Activated CD8-positive, alpha-beta memory T cell treated with anti-CD3 and anti-CD28 coated beads for 36 hours (primary cell): ENCODE data around the gene UNC13C. TPM values are rescaled to one million over a fixed set of nuclear protein-coding genes. Genes with fewer than 3 reads are reported as not detected.
"Not testable (repeated sequence)": the region's sequence is repeated elsewhere in the genome, so short reads cannot be mapped to it uniquely, and the experiment has no call there.

Experiments
- CTCF ChIA-PET: fragments of 350-600 bp; sonication (Branson Sonifier 250); formaldehyde crosslinking; loops from one replicate; lab custom pipeline; 2021; ENCODE audit warnings: antibody characterized with exemption; lab: Charles Lee
- POLR2A ChIA-PET: fragments of 350-600 bp; sonication (Branson Sonifier 250); formaldehyde crosslinking; loops from one replicate; lab custom pipeline; 2021; ENCODE audit warnings: antibody characterized with exemption; lab: Charles Lee
- total RNA-seq, 2 experiments: library from RNA; stranded (reverse); gene quantifications; one replicate each; pipeline ENCODE4 v1.2.3, GENCODE V29; 2021

Gene UNC13C
- total RNA-seq = not detected

GRCh38 chr15:53978253-53978906 lies at the start of gene UNC13C:
TSS of gene UNC13C (plus strand) at chr15:53978441. CDS start at chr15:54012904, 34,463 bp downstream.
- POLR2A ChIA-PET = no interaction called here
- CTCF ChIA-PET = no interaction called here

DNA sequence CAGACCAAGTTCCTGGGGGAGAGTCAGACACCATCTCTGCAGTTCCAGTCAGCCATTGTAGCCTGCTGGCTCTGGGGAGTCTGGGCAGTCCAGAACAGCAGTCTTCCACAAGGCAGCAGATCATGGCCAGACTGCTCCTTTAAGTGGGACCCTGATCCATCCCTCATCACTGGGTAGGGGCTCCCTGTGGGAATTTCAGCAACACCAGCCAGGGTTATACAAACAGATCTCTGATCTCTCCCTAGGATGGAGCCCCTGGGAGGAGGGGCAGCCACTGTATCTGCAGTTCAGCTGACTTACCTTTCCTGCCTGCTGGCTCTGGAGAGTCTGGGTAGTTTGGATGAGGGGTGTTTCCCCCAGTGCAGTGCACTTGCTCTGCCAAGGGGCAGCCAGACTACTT lies 42.1 kb upstream of the UNC13C start:
- ChIA-PET POLR2A (no interaction called here), CTCF (no interaction called here)

GRCh38 chr15:53937632-53938031 lies 40.6 kb upstream of the UNC13C start:
- CTCF ChIA-PET, POLR2A ChIA-PET: not testable (repeated sequence)

DNA sequence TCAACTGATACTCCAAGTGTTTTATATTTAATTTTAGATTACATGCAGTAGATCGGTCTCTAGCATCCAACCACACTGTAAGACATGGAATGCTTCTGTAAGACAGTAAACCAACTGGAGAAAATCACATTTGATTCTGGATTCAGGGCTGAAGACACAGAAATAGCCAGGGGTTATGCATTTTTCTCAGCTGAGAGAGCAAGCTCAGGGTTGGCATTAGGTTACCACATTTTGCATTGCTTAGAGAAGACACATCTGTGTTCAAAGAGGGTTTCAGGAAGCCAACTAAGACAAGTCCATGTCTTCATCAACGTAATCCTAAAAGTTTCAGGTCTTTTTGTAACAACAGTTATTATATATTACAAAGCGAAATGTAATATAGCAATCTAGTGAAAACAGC lies 27.7 kb upstream of the UNC13C start:
- CTCF ChIA-PET = no interaction called here
- POLR2A ChIA-PET = no interaction called here

DNA sequence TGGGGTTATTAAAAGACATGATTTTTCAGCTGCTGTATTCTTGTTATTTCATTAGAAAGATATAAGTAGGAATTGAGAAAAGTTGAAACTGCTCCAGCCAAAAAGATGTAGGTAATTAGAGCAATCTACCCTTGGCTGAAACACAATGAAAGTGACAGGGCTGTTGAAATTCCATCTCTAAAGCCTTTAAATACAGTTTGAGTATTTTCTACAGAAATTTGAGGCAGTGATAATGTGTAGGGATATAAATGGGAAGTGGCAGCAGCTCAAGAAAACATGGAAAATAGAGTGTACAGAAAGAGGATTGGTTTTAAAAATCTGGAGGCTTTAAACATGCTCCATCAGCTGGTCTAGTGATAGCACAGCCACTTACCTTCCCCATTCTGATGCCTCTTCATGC lies 22.8 kb upstream of the UNC13C start:
- ChIA-PET CTCF (no interaction called here), POLR2A (no interaction called here)

- CTCF ChIA-PET = no interaction called here
- POLR2A ChIA-PET = no interaction called here
These were observed 15.3 kb upstream of the UNC13C start for GRCh38 chr15:53962646-53963561.

DNA sequence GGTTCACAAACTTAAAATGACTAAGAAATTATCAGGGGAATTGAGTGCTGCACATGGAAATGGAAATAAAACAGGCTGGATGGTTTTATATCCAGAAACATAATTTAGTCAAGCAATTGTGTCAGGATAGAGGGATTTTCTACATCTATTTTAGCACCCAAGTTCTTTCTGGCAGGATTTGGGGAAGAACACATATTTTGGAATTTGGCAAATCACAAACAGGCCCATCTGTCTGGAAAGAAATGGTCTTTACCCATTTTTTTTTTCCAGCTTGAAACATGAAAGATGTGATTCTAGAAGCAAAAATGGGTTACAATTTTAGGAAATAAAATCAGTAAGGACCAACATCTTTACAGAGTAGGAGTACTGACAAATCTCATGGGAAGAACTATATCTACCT lies 14.4 kb upstream of the UNC13C start:
- POLR2A ChIA-PET = no interaction called here
- CTCF ChIA-PET = no interaction called here

- ChIA-PET POLR2A (no interaction called here), CTCF (no interaction called here)
These were observed 4.1 kb upstream of the UNC13C start for GRCh38 chr15:53974121-53974520.

DNA sequence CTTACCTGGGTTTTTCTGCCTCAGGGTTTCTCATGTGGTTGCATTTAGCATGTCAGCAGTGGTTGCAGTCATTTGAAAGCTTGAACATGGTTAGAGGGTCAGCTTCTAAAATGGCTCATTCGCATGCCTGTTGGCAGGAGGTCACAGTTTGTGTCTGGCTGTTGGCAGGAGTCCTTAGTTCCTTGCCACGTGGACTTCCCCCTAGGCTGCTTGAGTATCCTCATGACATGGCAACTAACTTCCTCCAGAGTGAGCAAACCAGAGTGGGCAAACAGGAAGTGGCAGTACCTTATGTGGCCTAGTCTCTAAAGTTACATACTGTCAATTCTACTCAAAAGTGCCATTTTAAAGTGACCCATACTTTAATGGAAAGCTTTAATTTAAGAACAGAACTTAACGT lies 3.4 kb upstream of the UNC13C start:
- CTCF ChIA-PET = no interaction called here
- POLR2A ChIA-PET = no interaction called here

GRCh38 chr15:53976844-53977392 lies 1.3 kb upstream of the UNC13C start:
- ChIA-PET POLR2A (no interaction called here), CTCF (no interaction called here)

- ChIA-PET CTCF (no interaction called here), POLR2A (no interaction called here)
These were observed 979 bp downstream of the UNC13C start for GRCh38 chr15:53979051-53979788.

DNA sequence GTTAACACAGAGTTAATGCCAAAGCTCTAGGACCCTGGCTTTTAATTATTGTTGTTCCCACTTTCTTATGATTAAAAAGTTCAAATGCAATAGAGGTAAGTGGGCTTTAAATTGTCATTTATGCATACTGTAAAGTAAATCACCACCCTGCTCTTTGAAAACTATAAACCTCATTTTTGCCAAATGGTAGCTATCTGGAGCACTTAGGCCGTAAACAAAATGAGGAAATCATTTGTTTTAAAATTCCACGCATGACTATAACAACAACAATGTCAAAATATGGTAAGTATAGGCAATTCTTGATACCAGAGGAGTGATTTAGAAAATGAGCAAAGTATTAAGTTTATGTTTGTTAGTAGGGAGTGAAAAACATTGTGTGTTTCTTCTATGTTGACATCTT lies 1.8 kb downstream of the UNC13C start:
- CTCF ChIA-PET = no interaction called here
- POLR2A ChIA-PET = no interaction called here

- ChIA-PET CTCF (no interaction called here), POLR2A (no interaction called here)
These were observed 3.9 kb downstream of the UNC13C start for GRCh38 chr15:53982071-53982680.

DNA sequence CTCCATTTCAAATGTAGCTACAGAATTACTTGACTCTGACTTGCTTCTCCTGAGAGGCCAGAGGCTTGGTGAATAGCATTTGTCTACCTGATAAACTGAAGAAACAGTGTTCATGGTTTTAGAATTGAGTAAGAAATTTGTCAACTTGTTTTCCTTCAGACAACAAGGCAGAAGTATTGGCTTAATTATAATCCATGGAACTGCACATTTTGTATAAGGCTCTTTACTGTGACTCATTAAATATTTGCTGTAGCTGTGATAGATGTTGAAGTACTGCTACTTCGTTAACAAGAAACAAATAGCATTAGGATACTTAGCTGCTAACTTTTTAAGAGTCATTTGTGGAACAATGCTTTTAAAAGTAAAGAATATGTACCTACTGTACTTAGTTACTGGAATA lies 4.6 kb downstream of the UNC13C start:
- POLR2A ChIA-PET = no interaction called here
- CTCF ChIA-PET = no interaction called here

DNA sequence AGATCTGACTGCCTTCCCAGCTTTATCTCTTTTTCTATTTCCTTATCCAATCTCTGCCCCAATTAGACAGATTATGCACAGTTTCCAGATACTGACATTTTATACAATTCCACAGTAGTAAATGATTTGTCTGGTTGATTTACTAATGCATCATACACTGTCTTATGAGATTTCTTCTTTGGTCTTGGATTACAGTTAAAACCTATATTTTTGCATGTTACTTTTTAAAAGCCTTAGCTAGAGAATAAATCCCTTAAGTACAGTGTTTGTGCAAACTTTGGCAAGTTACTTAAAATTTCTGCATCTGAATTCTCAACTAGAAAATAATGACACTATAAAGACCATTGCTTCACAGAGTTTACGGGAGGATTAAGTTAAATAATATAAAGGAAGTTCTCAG lies 6.0 kb downstream of the UNC13C start:
- CTCF ChIA-PET = no interaction called here

DNA sequence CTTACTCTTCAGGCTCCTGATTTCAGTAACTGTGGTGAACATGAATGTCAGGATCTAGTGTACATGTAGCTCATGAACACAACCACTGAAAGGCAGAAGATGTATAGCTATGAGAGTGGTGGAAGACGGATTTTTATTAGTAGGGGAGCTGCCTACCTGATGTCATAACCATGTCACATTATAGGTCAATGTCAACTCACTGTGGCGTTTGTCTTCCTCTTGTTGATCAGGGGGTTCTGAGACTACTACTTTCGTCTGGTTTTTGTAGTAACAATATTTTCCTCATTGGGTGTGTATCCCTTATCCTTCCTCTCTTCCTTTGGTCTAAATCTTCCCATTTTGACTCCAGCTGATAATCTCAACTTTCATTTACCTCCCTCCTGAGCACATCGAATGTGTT lies 7.3 kb downstream of the UNC13C start:
- POLR2A ChIA-PET = no interaction called here
- CTCF ChIA-PET = no interaction called here

More for the DNA sequence above, 6.0 kb downstream of the UNC13C start:
- POLR2A ChIA-PET = no interaction called here

DNA sequence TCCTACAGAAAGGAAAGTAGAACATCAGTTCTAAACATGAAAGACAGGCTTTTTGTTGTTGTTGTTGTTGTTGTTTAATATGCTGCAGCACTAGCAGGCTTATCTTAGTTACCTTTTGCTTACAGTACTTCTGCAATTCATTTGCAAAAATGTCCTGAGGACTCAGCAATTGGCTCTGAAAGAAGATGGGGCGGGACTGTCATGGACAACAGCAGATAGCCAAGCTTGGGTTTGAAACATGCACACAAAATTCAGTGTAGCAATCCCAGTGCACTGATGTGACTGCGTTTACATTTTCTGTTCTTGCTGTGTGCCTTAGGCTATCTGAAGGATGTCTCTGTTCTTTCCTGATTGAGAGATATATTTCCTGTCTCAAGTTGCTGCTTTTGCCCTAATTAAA lies 9.2 kb downstream of the UNC13C start:
- CTCF ChIA-PET = no interaction called here

GRCh38 chr15:54007256-54007655 lies 29.0 kb downstream of the UNC13C start:
- ChIA-PET CTCF (no interaction called here), POLR2A (no interaction called here)

More for the DNA sequence above, 9.2 kb downstream of the UNC13C start:
- POLR2A ChIA-PET = no interaction called here

DNA sequence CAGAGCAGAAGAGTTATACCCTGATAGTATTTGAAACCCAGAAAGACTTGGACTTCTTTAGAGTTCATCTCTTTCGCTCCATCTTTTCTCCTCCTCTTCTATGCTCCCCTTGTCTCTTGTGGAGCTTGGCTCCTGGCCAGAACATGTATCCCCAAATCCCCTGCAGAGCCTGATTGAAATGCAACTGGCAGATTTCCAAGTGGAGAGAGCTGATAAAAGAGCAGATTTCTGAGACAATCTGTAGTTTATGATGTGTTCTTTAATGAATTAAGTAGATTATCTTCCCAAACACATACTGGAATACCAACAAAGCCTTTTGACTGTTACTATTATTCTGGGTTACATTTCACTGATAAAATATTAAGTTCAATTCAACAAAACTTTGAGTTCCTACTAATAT lies 33.4 kb downstream of the UNC13C start:
- POLR2A ChIA-PET = no interaction called here

More for the DNA sequence above, 33.4 kb downstream of the UNC13C start:
- CTCF ChIA-PET = no interaction called here
